Vagina (tissue), 2 donors: ENCODE data around the gene TTC13.

Experiments used
- CTCF ChIP-seq, 3 experiments: fragments of 450-650 bp in 2 of 3; fragments of 200-600 bp in 1 of 3; sonication (generic) in 1 of 3; IDR thresholded peaks; one replicate each; pipeline ENCODE4 v1.5.1; 2017 to 2019; ENCODE audit warnings: antibody characterized with exemption in 3 of 3, mild to moderate bottlenecking in 2 of 3, moderate library complexity in 2 of 3
- POLR2A ChIP-seq, 2 donors: fragments of 450-650 bp; IDR thresholded peaks; one replicate each; pipeline ENCODE4 v1.6.1; 2017; ENCODE audit warnings: antibody characterized with exemption in 2 of 2, mild to moderate bottlenecking in 2 of 2, moderate library complexity in 2 of 2
- POLR2AphosphoS5 ChIP-seq, 2 donors: sonication (generic); formaldehyde crosslinking; IDR thresholded peaks; one replicate each; pipeline ENCODE4 v1.9.0; 2017; ENCODE audit warnings: antibody characterized with exemption in 2 of 2, mild to moderate bottlenecking in 2 of 2, low read depth in 1 of 2; ENCODE audit not compliant: insufficient read depth in 1 of 2

- TF ChIP-seq CTCF (IDR thresholded peaks at IDR 0.05) (no peak), POLR2AphosphoS5 (IDR thresholded peaks at IDR 0.05; ENCODE audit: insufficient read depth in 1 of 2, low read depth in 1 of 2) (no peak), POLR2A (IDR thresholded peaks at IDR 0.05) (no peak)
Measured at GRCh38 chr1:230861970-230862595, 116.6 kb downstream of the TTC13 start.
